HG03432 (cell line): ENCODE measurements around the gene ANKRD55.
A peak's percentile ranks its signal among the peaks of the same experiment; 100 is the strongest.
"Not testable (repeated sequence)": the region's sequence is repeated elsewhere in the genome, so short reads cannot be mapped to it uniquely, and the experiment has no call there.

ENCODE experiments used
- ATAC-seq: cut with Tn5 transposase; IDR thresholded peaks from one replicate; pipeline ENCODE4 v1.9.1; 2021; ENCODE audit warnings: mild to moderate bottlenecking, moderate library complexity; ENCODE audit not compliant: unreplicated experiment

ANKRD55 gene

GRCh38 chr5:56111404-56111781, 121.7 kb downstream of the ANKRD55 start:
- ATAC-seq = no peak

- ATAC-seq = no peak
These were observed 122.3 kb downstream of the ANKRD55 start for GRCh38 chr5:56110646-56111403.

DNA sequence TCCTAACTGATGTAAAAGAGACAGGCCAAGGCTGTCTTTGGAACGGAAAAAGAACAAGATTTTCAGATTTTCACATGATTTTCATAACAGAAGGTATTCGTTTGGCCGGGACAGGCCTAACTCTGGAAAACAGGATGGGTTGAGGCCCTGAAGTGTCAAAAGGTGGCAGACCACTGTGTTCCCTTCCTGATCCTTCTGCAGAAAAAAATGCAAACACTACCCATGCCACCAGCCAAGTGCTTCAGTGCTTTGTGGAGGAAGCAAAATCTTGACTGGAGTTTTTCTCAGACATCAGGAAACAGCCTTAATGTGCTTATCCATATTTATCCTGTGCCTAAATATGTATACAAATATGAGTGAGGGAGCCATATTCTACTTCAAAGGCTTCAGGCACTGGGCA, 124.9 kb downstream of the ANKRD55 start:
- ATAC-seq = no peak

DNA sequence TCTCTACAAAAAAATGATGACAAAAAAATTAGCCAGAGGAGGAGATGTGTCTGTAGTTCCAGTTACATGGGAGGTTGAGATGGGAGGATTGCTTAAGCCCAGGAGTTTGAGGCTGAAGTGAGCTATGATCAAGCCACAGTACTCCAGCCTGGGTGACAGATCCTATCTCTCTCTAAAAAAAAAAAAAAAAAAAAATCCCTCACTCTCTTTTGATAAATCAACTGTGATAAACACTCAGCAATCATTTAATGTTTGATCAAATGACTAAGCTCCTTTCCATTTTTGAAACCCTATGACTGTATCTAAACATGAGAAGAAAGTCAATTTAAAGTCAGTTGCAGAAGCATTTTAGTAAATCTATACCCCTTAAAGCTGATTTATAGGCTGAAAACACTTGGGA, 126.3 kb downstream of the ANKRD55 start:
- no peak for ATAC-seq

GRCh38 chr5:56105511-56106291, 127.4 kb downstream of the ANKRD55 start:
- no peak for ATAC-seq

- ATAC-seq = no peak
These were observed 130.2 kb downstream of the ANKRD55 start for GRCh38 chr5:56102889-56103288.

DNA sequence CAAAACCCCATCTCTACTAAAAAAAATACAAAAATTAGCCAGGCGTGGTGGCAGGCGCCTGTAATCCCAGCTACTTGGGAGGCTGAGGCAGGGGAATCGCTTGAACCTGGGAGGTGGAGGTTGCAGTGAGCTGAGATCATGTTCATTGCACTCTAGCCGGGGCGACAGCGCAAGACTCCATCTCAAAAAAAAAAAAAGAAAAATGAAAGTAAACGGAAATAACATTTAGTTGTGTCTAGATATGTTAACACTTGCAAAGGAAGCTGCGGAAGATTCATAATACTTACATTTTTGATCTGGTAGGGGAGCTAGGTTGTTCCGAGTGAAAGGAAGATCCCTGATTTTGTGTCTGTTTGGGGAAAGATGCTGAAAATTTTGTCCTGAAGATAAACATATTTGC, 130.9 kb downstream of the ANKRD55 start:
- ATAC-seq = not testable (repeated sequence)

DNA sequence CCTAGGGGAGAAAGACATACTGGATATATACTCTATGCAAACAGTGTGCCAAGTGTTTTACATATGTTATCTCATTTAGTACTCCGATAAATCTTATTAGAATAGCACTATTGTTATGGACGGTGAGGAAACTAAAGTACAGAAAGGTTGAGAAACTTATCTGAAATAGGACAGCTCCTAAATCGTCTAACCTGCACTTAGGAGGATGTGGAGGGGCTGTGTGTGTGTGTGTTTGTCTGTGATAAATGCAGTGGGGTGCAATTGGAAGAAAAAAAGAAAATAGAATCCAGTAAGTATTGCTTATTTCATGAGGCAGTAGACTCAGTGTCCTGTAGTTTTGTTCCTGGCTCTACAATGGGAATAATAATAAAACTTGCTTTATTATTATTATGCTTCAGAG, 131.9 kb downstream of the ANKRD55 start:
- ATAC-seq = no peak

GRCh38 chr5:56100439-56101176, 132.5 kb downstream of the ANKRD55 start:
- no peak for ATAC-seq

- ATAC-seq = no peak
These were observed 133.8 kb downstream of the ANKRD55 start for GRCh38 chr5:56099346-56099745.

- ATAC-seq = no peak
These were observed 136.1 kb downstream of the ANKRD55 start for GRCh38 chr5:56097055-56097454.

GRCh38 chr5:56095579-56096102, 137.5 kb downstream of the ANKRD55 start:
- ATAC-seq = peak; percentile 86

GRCh38 chr5:56094579-56095361, 138.4 kb downstream of the ANKRD55 start:
- ATAC-seq = peak; percentile 16

DNA sequence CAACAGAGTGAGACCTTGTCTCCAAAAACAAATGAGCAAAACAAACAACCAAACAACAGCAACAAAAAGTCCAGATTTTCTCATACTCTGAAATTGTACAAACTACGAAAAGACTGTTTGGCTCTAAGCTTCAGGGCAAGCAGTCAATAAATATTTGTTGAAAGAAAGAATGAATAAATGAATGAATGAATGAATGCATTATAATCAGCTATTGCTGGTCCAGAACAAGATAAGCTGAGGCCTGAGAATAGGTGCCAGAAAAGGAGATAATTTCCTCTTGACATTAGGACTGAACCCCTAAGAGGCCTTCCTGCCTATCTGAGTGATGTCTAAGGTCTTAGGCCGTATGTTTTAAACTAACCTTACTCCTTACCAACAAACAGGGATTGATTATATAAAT, 139.2 kb downstream of the ANKRD55 start:
- ATAC-seq = no peak

DNA sequence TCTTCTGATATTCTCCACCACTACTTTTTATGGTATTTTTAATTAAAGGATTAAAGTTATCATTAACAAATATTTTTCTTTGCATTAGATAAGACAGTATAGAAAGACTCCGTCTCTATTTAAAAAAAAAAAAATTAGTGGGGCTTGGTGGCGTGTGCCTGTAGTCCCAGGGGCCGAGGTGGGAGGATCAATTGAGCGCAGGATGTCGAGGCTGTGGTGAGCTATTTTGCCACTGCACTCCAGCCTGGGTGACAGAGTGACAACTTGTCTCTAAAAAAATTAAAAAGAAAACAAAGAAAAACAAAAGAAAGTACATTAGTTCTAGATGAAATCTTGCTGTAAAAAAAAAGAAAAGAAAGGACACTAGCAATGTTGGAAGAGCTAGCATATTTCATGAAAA, 141.0 kb downstream of the ANKRD55 start:
- ATAC-seq = no peak

DNA sequence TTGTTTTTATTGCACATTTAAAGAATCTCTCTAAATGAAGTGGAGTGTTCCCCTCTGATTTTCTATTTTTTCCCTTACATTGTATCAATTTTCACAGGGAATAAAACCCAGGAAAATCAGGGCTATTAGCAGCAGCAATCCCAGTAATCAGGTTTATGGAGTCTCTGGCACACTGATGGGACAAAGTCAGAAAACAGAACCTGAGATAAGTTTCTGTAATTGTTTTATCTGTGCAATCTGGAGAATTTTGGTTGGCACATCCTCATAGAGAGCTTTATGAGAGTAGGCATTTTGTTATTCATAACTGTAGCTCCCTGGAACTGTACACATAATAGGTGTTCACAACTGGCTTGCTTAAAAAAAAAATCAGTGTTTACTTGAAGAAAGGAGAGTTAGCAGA, 141.5 kb downstream of the ANKRD55 start:
- no peak for ATAC-seq

DNA sequence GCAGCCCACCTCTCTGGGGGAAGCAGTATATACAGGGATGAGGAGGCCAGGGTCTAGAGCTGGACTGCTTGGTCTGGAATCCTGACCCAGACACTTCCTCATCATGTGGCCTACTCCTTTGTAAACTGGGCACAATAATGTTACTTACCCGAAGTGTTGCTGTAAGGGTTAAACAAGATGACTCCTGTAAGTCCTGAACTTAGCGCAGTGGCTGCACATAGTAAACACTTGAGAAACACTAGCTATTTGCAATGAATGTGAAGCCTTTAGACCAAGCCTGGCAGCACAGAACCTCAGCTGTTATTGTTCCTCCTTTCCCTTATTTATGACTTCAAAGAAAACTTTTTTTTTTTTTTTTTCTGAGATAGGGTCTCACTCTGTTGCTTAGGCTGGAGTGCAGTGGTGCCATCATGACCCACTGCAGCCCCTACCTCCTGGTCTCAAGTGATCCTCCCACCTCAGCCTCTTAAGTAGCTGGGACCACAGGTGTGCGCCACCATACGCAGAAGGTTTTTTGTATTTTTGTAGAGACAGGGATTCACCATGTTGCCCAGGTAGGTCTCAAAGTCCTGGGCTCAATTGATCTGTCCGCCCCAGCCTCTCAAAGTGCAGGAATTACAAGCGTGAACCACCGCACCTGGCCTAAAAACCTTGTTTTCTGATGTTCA, 142.2 kb downstream of the ANKRD55 start:
- ATAC-seq = no peak

DNA sequence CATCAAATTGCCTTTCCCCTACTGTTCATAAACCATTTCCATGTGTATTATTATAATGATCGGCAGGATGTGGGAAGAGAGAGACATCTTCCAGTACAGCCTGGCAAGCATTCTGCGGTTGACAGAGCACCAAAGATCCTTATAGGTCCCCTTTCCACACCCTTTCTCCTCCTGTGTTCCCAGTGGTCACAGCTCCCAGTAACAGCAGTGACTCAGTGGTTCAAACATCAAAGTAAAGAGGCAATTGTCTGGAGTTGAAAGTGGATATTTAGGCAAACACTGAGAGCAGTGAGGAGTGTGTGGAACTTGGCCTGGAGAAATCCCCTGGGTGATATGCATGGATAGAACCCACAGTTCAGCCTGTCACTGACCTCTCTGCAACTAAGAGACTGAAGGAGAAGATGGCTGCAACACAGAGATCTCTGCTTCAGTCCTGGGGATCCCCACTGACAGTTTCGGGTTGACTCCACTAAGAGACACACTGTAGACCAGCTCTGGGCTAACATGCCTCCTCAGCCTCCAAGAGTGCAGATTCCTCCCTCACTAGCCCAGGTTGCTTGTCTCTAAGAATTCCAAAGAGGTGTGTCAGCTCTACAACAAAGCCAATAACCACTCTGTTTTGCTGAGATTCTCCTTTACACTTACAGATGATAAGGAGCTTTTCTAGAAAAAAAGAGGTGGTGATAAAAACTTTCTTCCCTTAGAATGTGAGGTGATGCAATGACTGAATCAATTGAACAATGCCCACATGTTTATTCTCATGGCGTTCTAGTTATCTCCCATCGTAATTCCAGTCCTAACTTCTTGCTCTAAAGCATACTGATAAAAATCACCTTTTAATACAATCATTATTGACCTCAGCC, 143.9 kb downstream of the ANKRD55 start:
- ATAC-seq = peak; percentile 97

DNA sequence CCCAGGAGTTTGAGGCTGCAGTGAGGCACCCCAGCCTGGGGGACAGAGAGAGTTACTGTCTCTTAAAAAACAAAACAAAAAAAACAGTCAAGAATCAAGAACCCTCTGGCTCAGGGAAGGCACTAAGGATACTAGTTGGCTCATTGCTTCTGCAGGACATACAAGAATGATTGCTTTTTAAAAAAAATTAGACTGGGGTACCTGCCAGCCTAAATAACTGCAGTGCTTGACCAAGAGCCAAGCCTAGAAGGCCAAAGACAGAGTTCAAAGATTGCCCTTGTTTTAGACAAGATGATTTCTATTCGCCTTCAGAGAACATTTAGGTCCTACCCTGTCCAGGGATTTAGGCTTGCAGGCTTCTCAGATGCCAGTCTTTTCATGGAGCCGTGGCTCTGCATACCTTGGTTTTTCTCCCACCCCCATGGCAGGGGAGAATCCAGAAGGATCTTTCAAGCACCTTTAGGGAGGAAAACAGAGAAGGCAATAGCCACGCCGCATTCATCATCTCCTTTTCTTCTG, 144.6 kb downstream of the ANKRD55 start:
- ATAC-seq = no peak
